Naive B cell (primary cell): Measurements from ENCODE around the gene GMPR2. TPM values are rescaled to one million over a fixed set of nuclear protein-coding genes. Genes with fewer than 3 reads are reported as not detected.
"Not testable (repeated sequence)": the region's sequence is repeated elsewhere in the genome, so short reads cannot be mapped to it uniquely, and the experiment has no call there.

Source experiments
- ATAC-seq, 2 donors: fragments of 150-1000 bp; cut with Tn5 transposase; 2 replicates each; pipeline ENCODE4 v1.10.0; 2021; ENCODE audit warnings: low read depth in 2 of 2, mild to moderate bottlenecking in 2 of 2, moderate library complexity in 2 of 2
- DNase-seq: peaks from one replicate; pipeline ENCODE4 v3.0.0; 2022
- H3K27ac Mint-ChIP-seq, 6 donors: one replicate each; pipeline ENCODE4 v1.8.0; 2020 to 2022; ENCODE audit warnings: mild to moderate bottlenecking in 6 of 6, mixed read lengths in 6 of 6, moderate library complexity in 5 of 6, inconsistent platforms in 2 of 6
- H3K27me3 Mint-ChIP-seq, 3 donors: one replicate each; pipeline ENCODE4 v1.8.0; 2021 to 2022; ENCODE audit warnings: mixed read lengths in 3 of 3, mild to moderate bottlenecking in 1 of 3
- H3K36me3 Mint-ChIP-seq, 2 donors: one replicate each; pipeline ENCODE4 v1.8.0; 2020 to 2022; ENCODE audit warnings: mixed read lengths in 2 of 2, inconsistent platforms in 1 of 2, mild to moderate bottlenecking in 1 of 2
- H3K4me1 Mint-ChIP-seq, 3 donors: one replicate each; pipeline ENCODE4 v1.8.0; 2020 to 2022; ENCODE audit warnings: mixed read lengths in 3 of 3, inconsistent platforms in 1 of 3, mild to moderate bottlenecking in 1 of 3, moderate library complexity in 1 of 3
- H3K4me3 Mint-ChIP-seq, 8 donors: one replicate each; pipeline ENCODE4 v1.8.0; 2020 to 2022; ENCODE audit warnings: mild to moderate bottlenecking in 8 of 8, mixed read lengths in 8 of 8, moderate library complexity in 8 of 8, inconsistent platforms in 2 of 8
- H3K9me3 Mint-ChIP-seq, 7 donors: one replicate each; pipeline ENCODE4 v1.8.0; 2020 to 2022; ENCODE audit warnings: mixed read lengths in 7 of 7, mild to moderate bottlenecking in 5 of 7, inconsistent platforms in 2 of 7, moderate library complexity in 1 of 7
- polyA plus RNA-seq, 6 donors: library from polyadenylated mRNA; unstranded; fragments of 300-500 nt; fragmentation: Illumina TruSeq; gene quantifications; one replicate each; pipeline ENCODE4 v1.2.3, GENCODE V29; 2021; ENCODE audit warnings: low read depth in 6 of 6

The GMPR2 gene
- polyA plus RNA-seq, 6 donors from 2014 or later: 90.3 to 120 (median 99.2) TPM

DNA sequence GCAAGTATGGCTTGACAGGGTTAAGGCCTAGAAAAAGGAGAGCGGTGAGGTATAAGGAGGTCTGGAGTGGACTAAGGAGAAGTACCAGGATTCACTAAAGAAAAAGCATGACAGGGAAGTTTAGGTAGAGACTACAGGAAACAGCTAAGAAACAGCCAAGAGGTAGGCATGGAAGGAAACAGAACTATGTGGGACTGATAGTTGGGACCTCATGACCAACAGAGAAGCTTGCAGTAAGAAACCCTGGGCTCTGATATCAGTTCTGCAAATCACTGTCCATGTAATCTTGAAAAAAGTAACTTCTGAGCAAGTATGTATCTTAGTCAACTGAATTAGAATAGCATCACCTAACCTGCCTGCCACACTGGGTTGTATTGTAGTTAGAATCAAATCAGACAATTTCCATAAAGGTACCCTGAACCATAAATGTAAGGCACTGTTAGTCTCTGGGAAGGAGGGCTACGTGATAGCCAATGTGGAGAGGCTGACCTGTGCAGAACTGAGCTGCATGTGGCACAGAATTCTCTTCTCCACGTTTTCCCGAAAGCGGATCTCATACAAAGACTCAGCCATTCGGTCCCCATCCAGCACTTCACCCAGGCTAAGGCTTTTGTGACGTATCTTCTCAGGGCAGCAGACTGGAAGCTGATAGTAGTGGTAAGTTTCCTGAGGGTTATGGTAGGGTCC lies 38.4 kb upstream of the GMPR2 start:
- Mint-ChIP-seq H3K4me1 (peaks cover 47 to 64% (median 52%) of the 10 kb centered on the region in 3 donors), H3K4me3 (peak overlapping the region; percentile 83 to 98 (median 94)), H3K9me3 (no peaks in the 10 kb centered on the region), H3K36me3 (no peaks in the 10 kb centered on the region), H3K27ac (peak overlapping the region; percentile 90 to 100 (median 99)), H3K27me3 (no peaks in the 10 kb centered on the region)
- ATAC-seq: no peak
- no peak for DNase-seq

DNA sequence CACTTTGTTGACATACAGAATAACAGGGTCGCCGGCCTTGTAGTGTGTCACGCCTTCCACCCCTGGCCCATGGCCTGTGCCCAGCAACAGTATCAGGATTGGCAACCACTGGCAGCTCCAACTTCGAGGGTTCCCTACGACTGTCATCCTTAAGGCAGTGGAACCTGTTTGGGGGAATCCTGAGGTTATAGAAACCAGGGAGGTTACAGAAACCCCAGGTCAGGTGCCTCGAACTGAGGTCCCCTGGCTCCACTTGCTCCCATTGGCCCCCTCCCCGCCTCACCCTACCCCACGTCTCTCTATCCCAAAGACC lies 37.9 kb upstream of the GMPR2 start:
- Mint-ChIP-seq H3K4me3 (peak overlapping the region; percentile 83 to 98 (median 94)), H3K36me3 (no peaks in the 10 kb centered on the region), H3K4me1 (peaks cover 45 to 68% (median 53%) of the 10 kb centered on the region in 3 donors), H3K27me3 (no peaks in the 10 kb centered on the region), H3K9me3 (no peaks in the 10 kb centered on the region), H3K27ac (peak overlapping the region; percentile 90 to 100 (median 99))
- ATAC-seq: no peak
- DNase-seq: no peak

DNA sequence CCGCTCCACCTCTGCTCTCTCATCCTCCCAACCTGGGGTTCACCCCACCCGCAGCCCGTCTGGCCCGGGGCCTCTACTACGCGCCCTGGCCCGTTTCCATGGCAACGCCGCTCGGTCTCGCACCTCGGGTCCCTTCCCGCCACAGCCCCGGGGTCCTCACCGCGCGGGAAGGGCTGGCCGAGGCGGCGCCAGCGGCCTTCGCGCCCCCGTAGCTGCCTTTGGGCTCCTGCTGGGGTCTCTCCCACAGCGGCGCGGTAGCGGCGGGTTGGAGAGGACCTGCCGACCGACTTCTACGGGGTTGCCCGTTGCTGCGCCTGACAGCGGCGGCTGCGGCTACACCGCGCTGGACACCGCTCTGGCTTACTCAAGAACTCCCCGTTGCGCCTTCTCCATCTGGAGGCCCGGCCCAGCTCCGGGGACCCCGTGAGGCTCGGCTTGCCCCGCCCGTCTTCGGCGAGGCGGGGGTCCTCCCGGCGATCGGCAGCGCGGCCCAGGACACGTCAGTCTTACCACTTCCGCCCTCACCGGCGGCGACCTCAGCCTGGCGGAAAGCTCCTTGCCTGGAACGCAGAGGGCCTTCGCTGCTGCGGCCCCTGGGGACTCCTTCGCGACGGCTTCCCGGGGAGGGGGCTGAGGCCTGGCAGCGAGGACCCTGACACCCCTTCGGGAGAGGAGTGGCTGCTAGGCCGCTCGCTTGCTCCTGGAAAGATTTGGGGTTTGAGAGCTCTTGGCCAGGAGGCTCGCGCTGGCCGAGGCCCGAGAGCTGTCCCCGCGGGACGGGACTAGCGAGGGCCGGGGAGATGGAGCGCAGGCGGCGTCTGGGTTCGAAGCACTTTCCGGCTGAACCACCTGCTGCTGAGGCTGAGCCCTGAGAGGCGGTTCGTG lies 37.3 kb upstream of the GMPR2 start, which contains the start of gene TM9SF1:
TM9SF1 (minus strand) TSS at position 256 of the 885 bp plus-strand sequence. CDS start 422 bp downstream, outside the sequence.
- Mint-ChIP-seq H3K36me3 (no peaks in the 10 kb centered on the region), H3K27me3 (no peaks in the 10 kb centered on the region), H3K27ac (peak within 1 kb of the TSS; percentile 95 to 100 (median 99)), H3K4me3 (peak within 1 kb of the TSS; percentile 83 to 98 (median 94)), H3K4me1 (peaks cover 45 to 69% (median 53%) of the 10 kb centered on the region in 3 donors), H3K9me3 (no peaks in the 10 kb centered on the region)
- peak; percentile 87 to 88 for ATAC-seq
- DNase-seq: peak; percentile 91

DNA sequence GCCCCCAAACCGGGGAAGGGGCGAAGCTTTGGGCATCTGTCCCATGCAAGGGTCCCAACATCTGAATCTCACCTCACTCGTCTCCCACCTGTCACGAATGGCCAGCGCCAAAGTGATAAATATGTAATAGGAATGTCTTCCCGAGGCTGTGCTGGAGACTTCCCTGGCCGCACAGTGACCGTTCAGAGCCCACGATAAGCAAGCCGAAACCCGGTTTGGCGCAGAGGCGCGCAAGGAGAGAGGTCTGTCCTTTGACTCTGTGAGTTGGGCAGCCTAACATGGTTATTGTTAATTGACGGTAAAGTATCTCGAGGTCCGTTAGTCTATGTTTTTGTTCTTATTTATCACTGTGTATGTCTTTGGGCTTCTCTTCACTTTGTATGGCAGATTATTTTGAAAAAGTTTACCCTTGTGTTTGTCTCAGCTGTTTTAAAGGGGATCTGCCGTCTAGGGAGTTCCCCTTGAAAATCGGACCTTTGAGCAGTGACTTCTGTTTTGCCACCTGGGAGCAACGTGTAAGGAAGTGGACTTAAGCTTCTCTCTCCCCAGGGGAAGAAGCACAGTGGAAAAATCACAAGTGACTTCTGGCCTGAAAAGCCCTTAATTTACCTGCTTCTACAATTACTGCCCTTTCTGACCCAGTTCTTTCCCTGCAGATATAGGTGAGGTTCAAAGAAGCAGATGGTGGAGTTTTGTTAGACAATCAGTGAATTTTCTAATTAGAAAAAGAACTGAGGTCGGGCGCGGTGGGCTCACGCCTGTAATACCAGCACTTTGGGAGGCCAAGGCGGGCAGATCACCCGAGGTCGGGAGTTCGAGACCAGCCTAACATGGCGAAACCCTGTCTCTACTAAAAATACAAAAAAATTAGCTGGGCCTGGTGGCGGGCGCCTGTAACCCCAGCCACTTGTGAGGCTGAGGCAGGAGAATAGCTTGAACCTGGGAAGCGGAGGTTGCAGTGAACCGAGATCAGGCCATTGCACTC lies 36.4 kb upstream of the GMPR2 start:
- no peaks in the 10 kb centered on the region for H3K27me3 Mint-ChIP-seq
- peak overlapping the region; percentile 83 to 98 (median 94) for H3K4me3 Mint-ChIP-seq
- H3K9me3 Mint-ChIP-seq: no peaks in the 10 kb centered on the region
- peak overlapping the region; percentile 95 to 100 (median 99) for H3K27ac Mint-ChIP-seq
- H3K4me1 Mint-ChIP-seq: peaks cover 48 to 70% (median 53%) of the 10 kb centered on the region in 3 donors
- ATAC-seq (peak; percentile 4 to 8), DNase-seq (no peak)
- H3K36me3 Mint-ChIP-seq: peaks cover 2 to 4% of the 10 kb centered on the region in 2 donors

DNA sequence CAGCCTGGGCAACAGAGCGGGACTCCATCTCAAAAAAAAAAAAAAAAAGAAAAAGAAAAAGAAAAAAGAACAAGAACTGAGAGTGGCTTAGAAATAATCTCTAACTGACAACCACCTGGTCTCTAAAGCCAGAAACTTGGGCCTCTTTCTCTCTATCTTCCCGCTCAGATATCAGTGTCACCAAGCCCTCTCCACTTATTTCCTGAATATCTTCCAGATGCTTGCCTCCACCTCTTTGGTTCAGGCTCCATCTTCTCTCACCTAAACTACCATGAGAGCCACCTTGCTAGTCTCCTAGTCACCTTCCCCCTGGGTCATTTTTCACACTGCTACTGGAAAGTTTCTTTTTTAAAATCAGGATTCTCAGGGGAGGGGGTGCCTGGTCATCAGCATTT lies 35.7 kb upstream of the GMPR2 start:
- no peaks in the 10 kb centered on the region for H3K9me3 Mint-ChIP-seq
- peaks cover 49 to 69% (median 53%) of the 10 kb centered on the region in 3 donors for H3K4me1 Mint-ChIP-seq
- DNase-seq (no peak), ATAC-seq (no peak)
- peak overlapping the region; percentile 12 to 98 (median 89) for H3K4me3 Mint-ChIP-seq
- H3K36me3 Mint-ChIP-seq: peaks cover 4 to 11% of the 10 kb centered on the region in 2 donors
- H3K27me3 Mint-ChIP-seq: no peaks in the 10 kb centered on the region
- H3K27ac Mint-ChIP-seq: peak overlapping the region; percentile 25 to 99 (median 96)

DNA sequence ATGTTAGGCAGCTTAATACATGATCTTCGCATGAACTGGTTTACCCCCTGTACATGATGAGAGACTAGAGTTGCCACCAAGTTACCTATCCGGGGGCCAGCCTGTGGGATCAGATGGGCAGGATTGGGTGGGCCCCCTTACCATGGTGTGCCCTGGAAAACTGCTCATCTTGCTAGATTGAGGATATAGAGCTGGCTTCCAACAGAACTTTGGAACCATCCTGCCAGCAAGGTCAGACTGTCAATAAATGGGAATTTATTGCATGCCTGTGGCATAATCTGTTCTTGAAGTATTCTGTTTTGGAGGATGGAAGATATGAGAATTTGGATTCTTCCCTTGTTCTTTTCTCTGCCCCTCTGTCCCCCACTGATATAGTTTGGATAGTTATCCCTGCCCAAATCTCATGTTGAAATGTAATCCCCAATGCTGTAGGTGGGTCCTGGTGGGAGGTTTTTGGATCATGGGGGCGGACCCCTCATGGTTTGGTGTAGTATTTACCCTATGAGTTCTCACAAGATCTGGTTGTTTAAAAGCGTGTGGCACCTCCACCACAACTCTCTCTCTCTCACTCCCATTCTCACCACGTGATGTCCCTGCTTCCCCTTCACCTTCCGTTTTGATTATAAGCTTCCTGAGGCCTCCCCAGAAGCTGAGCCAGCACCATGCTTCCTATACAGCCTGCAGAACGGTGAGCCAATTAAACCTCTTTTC lies 33.8 kb upstream of the GMPR2 start:
- Mint-ChIP-seq H3K27ac (peak overlapping the region in 4 of 6 donors; percentile 51 to 88 (median 79)), H3K4me1 (peaks cover 41 to 61% (median 44%) of the 10 kb centered on the region in 3 donors), H3K36me3 (peaks cover 10 to 21% of the 10 kb centered on the region in 2 donors), H3K4me3 (peak overlapping the region in 6 of 8 donors; percentile 18 to 50 (median 46)), H3K9me3 (peaks cover 0 to 2% (median 0%) of the 10 kb centered on the region in 7 donors), H3K27me3 (no peaks in the 10 kb centered on the region)
- DNase-seq: no peak
- no peak for ATAC-seq

DNA sequence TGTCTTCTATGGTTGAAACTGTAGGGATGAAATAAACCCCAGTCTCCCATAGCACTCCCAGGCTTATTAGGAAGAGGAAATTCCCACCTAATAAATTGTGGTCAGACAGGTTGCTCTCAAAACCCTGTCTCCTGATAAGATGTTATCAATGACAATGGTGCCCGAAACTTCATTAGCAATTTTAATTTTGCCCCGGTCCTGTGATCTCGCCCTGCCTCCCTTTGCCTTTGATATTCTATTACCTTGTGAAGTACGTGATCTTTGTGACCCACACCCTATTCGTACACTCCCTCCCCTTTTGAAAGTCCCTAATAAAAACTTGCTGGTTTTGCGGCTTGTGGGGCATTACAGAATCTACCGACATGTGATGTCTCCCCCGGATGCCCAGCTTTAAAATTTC lies 30.2 kb upstream of the GMPR2 start:
- H3K4me3 Mint-ChIP-seq, H3K9me3 Mint-ChIP-seq, ATAC-seq, H3K27me3 Mint-ChIP-seq, DNase-seq: not testable (repeated sequence)
- Mint-ChIP-seq H3K27ac (peak overlapping the region in 1 of 6 donors; percentile 32), H3K36me3 (peaks cover 27 to 42% of the 10 kb centered on the region in 2 donors), H3K4me1 (peaks cover 41 to 55% (median 45%) of the 10 kb centered on the region in 3 donors)

DNA sequence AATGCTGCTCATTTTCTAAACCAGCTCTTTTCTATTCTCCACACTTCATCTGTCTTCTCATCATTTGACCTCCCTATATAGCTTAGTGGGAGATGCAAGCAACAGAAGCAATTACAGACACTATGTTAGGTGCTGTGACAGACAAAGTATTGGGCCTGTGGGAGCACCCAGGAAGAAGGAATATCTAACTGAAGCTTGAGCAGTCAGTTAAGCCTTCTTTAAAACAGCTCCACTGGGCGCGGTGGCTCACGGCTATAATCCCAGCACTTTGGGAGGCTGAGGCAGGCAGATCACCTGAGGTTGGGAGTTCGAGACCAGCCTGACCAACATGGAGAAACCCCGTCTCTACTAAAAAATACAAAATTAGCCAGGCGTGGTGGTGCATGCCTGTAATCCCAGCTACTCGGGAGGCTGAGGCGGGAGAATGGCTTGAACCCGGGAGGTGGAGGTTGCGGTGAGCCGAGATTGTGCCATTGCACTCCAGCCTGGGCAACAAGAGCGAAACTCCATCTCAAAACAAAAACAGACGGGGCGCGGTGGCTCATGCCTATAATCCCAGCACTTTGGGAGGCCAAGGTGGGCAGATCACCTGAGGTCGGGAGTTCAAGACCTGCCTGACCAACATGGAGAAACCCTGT lies 29.4 kb upstream of the GMPR2 start:
- Mint-ChIP-seq H3K36me3 (peaks cover 30 to 42% of the 10 kb centered on the region in 2 donors), H3K4me1 (peaks cover 40 to 53% (median 49%) of the 10 kb centered on the region in 3 donors)
- H3K27ac Mint-ChIP-seq, H3K27me3 Mint-ChIP-seq, DNase-seq, ATAC-seq, H3K4me3 Mint-ChIP-seq, H3K9me3 Mint-ChIP-seq: not testable (repeated sequence)

DNA sequence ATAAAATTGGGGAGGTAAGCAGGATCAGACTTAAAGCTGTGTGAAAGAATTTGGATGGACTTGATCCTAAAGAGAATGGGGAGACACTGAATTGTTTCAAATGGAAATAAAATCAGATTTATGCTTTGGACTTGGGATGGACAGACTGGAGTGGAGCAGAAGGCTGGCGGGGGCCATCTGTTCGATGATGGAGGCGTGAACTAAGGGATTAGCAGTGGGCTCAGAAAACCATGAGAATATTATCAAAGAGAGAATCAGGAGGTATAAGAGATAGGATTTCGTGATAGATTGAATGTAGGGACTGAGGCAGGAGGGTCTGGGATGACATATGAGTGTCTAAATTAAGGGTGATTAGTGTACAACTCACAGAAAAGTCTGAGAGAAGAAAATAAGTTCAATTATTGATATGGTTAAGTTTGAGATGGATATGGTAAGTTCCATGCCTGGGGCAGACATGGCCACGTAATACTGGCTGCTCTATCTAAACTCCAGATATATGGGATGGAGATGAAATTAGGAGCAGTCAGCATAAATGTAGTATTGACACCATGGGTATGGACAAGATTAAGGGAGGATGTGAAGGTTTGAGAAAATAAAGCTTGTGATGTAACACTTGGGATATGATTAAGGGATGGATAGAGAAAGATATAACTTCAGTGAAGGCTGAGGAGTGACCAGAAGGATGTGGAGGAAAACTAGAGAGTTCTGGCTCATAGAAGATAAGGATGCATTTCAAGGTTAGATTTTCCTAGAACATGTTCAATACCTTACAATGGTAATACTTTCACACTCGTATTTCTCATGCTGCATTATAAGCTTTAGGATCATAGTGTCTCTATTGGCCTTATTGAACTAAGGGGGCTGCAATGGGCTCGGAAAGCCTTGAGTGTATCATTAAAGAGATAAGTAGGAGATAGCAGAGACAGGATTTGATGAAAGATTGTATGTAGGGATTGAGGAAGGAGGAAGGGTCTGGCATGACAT lies 28.3 kb upstream of the GMPR2 start:
- Mint-ChIP-seq H3K27ac (peak overlapping the region in 3 of 6 donors; percentile 24 to 82 (median 66)), H3K4me3 (peak overlapping the region in 2 of 8 donors; percentile 10 to 59), H3K4me1 (peaks cover 30 to 42% (median 38%) of the 10 kb centered on the region in 3 donors), H3K36me3 (peaks cover 34 to 42% of the 10 kb centered on the region in 2 donors), H3K27me3 (no peaks in the 10 kb centered on the region), H3K9me3 (peaks cover 0 to 2% (median 0%) of the 10 kb centered on the region in 7 donors)
- DNase-seq: no peak
- no peak for ATAC-seq

DNA sequence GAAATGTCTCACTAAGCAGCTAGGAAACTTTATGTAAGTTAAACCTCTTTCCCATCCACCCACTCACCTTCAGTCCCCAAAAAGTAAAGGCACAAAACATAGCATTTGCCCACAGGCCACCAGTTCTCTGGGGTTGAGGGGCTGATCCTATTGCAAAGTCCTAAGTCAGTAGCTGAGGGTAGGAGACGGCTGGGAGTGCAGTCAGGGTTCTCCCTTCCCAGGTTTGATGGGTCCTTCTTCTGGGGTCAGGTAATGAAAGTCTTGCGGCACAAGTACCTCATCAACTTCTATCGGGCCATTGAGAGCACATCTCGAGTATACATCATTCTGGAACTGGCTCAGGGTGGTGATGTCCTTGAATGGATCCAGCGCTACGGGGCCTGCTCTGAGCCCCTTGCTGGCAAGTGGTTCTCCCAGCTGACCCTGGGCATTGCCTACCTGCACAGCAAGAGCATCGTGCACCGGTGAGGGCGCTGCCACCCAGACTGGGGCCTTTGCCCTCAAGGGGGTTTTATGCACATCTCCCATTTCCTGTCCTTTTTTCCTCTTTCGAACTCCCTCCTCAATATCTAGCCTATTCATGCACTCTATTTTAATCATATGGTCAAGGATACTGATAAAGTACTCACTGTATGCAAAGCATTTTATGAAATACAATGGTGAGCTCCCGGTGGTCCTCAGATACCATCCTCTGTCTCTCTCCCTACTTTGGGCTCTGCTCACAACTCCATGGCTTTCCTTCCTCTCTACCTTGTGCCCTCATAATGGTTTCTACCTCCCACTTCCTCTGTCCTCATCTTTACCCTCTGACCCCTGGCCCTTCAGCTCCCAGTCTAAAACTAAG lies 26.2 kb upstream of the GMPR2 start:
- H3K9me3 Mint-ChIP-seq: peaks cover 0 to 2% (median 0%) of the 10 kb centered on the region in 7 donors
- peak overlapping the region; percentile 71 to 96 (median 88) for H3K27ac Mint-ChIP-seq
- peaks cover 38 to 49% of the 10 kb centered on the region in 2 donors for H3K36me3 Mint-ChIP-seq
- no peak for DNase-seq
- H3K4me3 Mint-ChIP-seq: peak overlapping the region in 3 of 8 donors; percentile 13 to 61 (median 57)
- H3K4me1 Mint-ChIP-seq: peaks cover 43 to 52% (median 44%) of the 10 kb centered on the region in 3 donors
- H3K27me3 Mint-ChIP-seq: no peaks in the 10 kb centered on the region
- no peak for ATAC-seq
